Trophoblast cell (in vitro differentiated cells and primary cell): Measurements from ENCODE around the gene RPL37A.

Source experiments
- DNase-seq, 2 donors: peaks; one replicate each; pipeline ENCODE4 v3.0.0-alpha.2; 2016
- H2AFZ ChIP-seq: 2 replicates; pipeline ENCODE4 v1.6.1; 2013; ENCODE audit warnings: low read length, moderate library complexity, mild to moderate bottlenecking; ENCODE audit not compliant: insufficient read depth, poor library complexity
- H2AK5ac ChIP-seq: 2 replicates; pipeline ENCODE4 v1.6.1; 2013; ENCODE audit warnings: mild to moderate bottlenecking, low read length
- H2BK120ac ChIP-seq: 2 replicates; pipeline ENCODE4 v1.6.1; 2013; ENCODE audit warnings: low read length, mild to moderate bottlenecking, moderate library complexity; ENCODE audit not compliant: insufficient read depth, poor library complexity
- H2BK12ac ChIP-seq: 2 replicates; pipeline ENCODE4 v1.6.1; 2013; ENCODE audit warnings: mild to moderate bottlenecking, low read length, moderate library complexity
- H2BK5ac ChIP-seq: 2 replicates; pipeline ENCODE4 v1.6.1; 2013; ENCODE audit warnings: low read length, low read depth, moderate library complexity, mild to moderate bottlenecking; ENCODE audit not compliant: poor library complexity
- H3K14ac ChIP-seq: 2 replicates; pipeline ENCODE4 v1.6.1; 2013; ENCODE audit warnings: mild to moderate bottlenecking, low read length
- H3K18ac ChIP-seq: 2 replicates; pipeline ENCODE4 v1.6.1; 2013; ENCODE audit warnings: mild to moderate bottlenecking, low read length
- H3K23ac ChIP-seq: 2 replicates; pipeline ENCODE4 v1.6.1; 2013; ENCODE audit warnings: low read length
- H3K27ac ChIP-seq: 2 replicates; pipeline ENCODE4 v1.5.1; 2013; ENCODE audit warnings: low read depth, mild to moderate bottlenecking, inconsistent platforms, low read length, moderate library complexity
- H3K27me3 ChIP-seq: 2 replicates; pipeline ENCODE4 v1.6.1; 2013; ENCODE audit warnings: inconsistent platforms, mild to moderate bottlenecking, low read length, moderate library complexity; ENCODE audit not compliant: insufficient read depth
- H3K36me3 ChIP-seq, 2 experiments: 1 replicate in 1 of 2; 2 replicates in 1 of 2; pipeline ENCODE4 v1.6.1; 2013; ENCODE audit warnings: low read length in 2 of 2, mild to moderate bottlenecking in 2 of 2, moderate library complexity in 1 of 2; ENCODE audit not compliant: insufficient read depth in 2 of 2, control insufficient read depth in 1 of 2
- H3K4ac ChIP-seq: 2 replicates; pipeline ENCODE4 v1.6.1; 2013; ENCODE audit warnings: low read depth, mild to moderate bottlenecking, low read length, moderate library complexity
- H3K4me1 ChIP-seq, 2 experiments: 1 replicate in 1 of 2; 2 replicates in 1 of 2; pipeline ENCODE4 v1.6.1; 2013; ENCODE audit warnings: low read length in 2 of 2, mild to moderate bottlenecking in 2 of 2, moderate library complexity in 1 of 2; ENCODE audit not compliant: insufficient read depth in 2 of 2, control insufficient read depth in 1 of 2
- H3K4me2 ChIP-seq: 2 replicates; pipeline ENCODE4 v1.6.1; 2013; ENCODE audit warnings: inconsistent platforms, mild to moderate bottlenecking, low read length, moderate library complexity
- H3K4me3 ChIP-seq: 2 replicates; pipeline ENCODE4 v1.5.1; 2013; ENCODE audit warnings: mild to moderate bottlenecking, low read depth, low read length, inconsistent platforms
- H3K79me1 ChIP-seq: one replicate; pipeline ENCODE4 v1.6.1; 2013; ENCODE audit warnings: low read length
- H3K79me2 ChIP-seq: 2 replicates; pipeline ENCODE4 v1.6.1; 2013; ENCODE audit warnings: low read length, mild to moderate bottlenecking; ENCODE audit not compliant: control insufficient read depth, insufficient read depth, poor library complexity
- H3K9ac ChIP-seq: 2 replicates; pipeline ENCODE4 v1.6.1; 2013; ENCODE audit warnings: mild to moderate bottlenecking, low read length
- H3K9me3 ChIP-seq: 2 replicates; pipeline ENCODE4 v1.6.1; 2013; ENCODE audit warnings: low read depth, mild to moderate bottlenecking, control low read depth, inconsistent platforms, low read length; ENCODE audit not compliant: insufficient read depth
- H4K12ac ChIP-seq: 2 replicates; pipeline ENCODE4 v1.6.1; 2013; ENCODE audit warnings: low read depth, mild to moderate bottlenecking, low read length, moderate library complexity
- H4K8ac ChIP-seq: 2 replicates; pipeline ENCODE4 v1.6.1; 2013; ENCODE audit warnings: low read depth, mild to moderate bottlenecking, low read length, moderate library complexity
- H4K91ac ChIP-seq: one replicate; pipeline ENCODE4 v1.6.1; 2013; ENCODE audit warnings: low read depth, mild to moderate bottlenecking, low read length, moderate library complexity
- WGBS: extraction: QIAGEN DNeasy Blood & Tissue Kit; methylation state at CpG from one replicate; pipeline ENCODE4 v1.1.7; 2013; ENCODE audit warnings: missing lambda C conversion rate; ENCODE audit not compliant: insufficient read length, insufficient coverage; ENCODE audit errors: extremely low coverage; 5-methylcytosine and 5-hydroxymethylcytosine counted together

RPL37A gene

DNA sequence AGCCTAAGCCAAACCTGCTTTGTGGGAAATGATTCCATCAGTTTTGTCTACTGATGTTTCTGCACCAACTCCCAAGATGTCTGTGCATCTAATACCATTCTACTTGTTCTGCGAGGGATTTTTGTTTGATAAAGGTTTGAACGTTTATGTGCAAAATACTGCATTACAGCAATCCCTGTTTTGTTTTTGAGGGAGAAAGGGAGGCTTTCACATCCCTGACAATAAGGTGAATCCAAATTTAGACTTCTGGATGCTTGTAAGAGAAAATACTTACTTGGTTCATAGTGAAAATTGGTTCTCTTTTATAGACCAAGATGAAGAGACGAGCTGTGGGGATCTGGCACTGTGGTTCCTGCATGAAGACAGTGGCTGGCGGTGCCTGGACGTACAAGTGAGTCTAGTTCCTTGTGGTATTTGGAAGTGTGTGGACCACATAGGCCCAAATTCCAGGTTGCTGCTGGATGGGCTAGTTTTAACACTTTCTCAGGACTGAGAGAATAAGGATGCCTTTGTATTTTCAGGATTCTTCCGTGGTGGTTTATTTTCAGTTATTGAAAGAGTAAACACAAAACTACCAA is 1.1 kb downstream of the RPL37A start:
- no peak overlapping the region for H2AFZ ChIP-seq
- peaks cover 3 to 10% of the 10 kb centered on the region in 2 experiments for H3K4me1 ChIP-seq
- H2BK12ac ChIP-seq: no peak overlapping the region
- H3K4ac ChIP-seq: peak overlapping the region; percentile 85
- peaks cover 14 to 31% of the 10 kb centered on the region in 2 experiments for H3K36me3 ChIP-seq
- H3K9ac ChIP-seq: peak overlapping the region; percentile 98
- H2BK5ac ChIP-seq: no peak overlapping the region
- no peaks in the 10 kb centered on the region for H3K9me3 ChIP-seq
- peak overlapping the region; percentile 80 for H3K4me2 ChIP-seq
- no peak overlapping the region for H3K18ac ChIP-seq
- DNase-seq: no peak
- H3K79me2 ChIP-seq: peaks cover 8% of the 10 kb centered on the region
- H3K27me3 ChIP-seq: no peaks in the 10 kb centered on the region
- no peak overlapping the region for H3K14ac ChIP-seq
- no peak overlapping the region for H3K4me3 ChIP-seq
- H3K27ac ChIP-seq: no peak overlapping the region
- no CpG with 5 or more reads among the region's 6 CpGs for WGBS
- no peak overlapping the region for H2BK120ac ChIP-seq
- H3K23ac ChIP-seq: no peak overlapping the region
- H3K79me1 ChIP-seq: peaks cover 15% of the 10 kb centered on the region
- no peak overlapping the region for H4K91ac ChIP-seq
- H4K8ac ChIP-seq: no peak overlapping the region
- H2AK5ac ChIP-seq: no peak overlapping the region
- H4K12ac ChIP-seq: no peak overlapping the region

DNA sequence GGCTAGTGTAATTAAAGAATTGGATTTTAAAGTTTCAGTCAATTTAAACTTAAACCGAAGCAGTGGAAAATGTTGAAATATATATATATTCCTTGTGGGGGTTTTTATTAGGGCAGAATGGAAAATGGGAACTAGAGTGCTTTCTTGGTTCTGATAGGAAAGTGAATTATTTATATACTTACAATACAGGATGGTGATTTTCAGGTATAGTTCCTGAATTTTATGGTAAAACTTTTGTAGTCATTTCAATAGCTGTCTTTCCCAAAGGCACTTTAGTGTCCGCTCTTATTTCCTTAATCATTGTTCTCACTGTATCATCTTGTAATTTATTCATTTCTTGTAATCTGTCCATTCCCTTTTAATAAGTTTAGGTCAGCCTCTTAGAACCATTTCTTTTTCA is 1.9 kb downstream of the RPL37A start:
- Histone ChIP-seq H4K8ac (no peak overlapping the region), H3K9me3 (no peaks in the 10 kb centered on the region), H3K9ac (no peak overlapping the region), H3K23ac (no peak overlapping the region), H2AFZ (no peak overlapping the region), H2AK5ac (no peak overlapping the region), H3K14ac (no peak overlapping the region), H3K79me2 (peaks cover 8% of the 10 kb centered on the region), H3K4me1 (peaks cover 3 to 10% of the 10 kb centered on the region in 2 experiments), H2BK120ac (no peak overlapping the region), H2BK12ac (no peak overlapping the region), H4K91ac (no peak overlapping the region), H3K79me1 (peaks cover 15% of the 10 kb centered on the region), H3K18ac (no peak overlapping the region), H3K4me3 (no peak overlapping the region), H2BK5ac (no peak overlapping the region), H3K27me3 (no peaks in the 10 kb centered on the region), H3K27ac (no peak overlapping the region), H3K4me2 (peak overlapping the region; percentile 80), H3K36me3 (peaks cover 14 to 34% of the 10 kb centered on the region in 2 experiments), H3K4ac (no peak overlapping the region), H4K12ac (no peak overlapping the region)
- DNase-seq: no peak
- WGBS: no CpG with 5 or more reads among the region's 2 CpGs

DNA sequence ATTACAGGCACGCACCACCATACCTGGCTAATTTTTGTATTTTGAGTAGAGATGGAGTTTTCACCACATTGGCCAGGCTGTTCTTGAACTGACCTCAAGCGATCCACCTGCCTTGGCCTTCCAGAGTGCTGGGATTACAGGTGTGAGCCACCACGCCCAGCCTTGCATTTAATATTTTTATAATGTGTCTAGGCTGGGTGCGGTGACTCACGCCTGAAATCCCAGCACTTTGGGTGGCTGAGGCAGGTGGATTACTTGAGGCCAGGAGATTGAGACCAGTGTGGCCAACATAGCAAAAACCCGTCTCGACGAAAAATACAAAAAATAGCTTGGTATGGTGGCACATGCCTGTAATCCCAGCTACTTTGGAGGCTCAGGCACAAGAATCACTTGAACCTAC is 3.2 kb downstream of the RPL37A start:
- no peak overlapping the region for H2AK5ac ChIP-seq

DNA sequence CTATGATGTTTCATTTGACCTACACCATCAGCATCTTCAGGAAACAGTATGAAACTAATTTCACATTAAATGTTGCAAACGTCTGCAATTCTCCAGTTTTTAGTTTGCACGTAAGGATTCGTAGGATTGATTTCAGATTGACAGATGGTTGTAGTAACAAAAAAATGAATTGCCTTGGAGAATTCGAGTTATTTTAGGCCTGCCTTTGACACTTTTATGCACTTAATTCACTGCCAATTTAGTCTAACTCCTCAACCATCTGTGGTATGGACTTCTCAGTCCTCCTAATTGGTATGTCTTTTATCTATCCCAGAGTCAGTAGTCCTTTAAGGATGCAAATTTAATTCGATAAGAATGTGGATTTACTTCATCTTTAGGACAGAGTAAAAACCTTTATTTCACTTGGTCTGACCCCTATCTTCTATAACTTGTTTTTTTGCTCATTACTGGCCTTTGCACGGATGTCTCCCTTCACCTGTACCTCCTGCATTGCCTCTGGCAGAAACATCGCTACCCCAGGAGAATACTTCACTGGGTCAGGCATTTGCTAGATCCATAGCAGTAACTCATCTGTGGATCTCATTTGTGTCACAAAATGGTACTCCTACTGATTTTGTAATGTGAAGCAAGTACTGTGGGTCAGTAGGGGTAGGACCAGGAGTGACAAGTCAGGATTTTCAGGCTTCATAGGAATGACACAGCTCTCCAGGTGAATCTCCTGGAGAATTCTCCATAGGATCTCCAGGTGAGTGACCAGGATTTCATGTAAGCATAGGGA is 3.9 kb downstream of the RPL37A start:
- H3K36me3 ChIP-seq: peaks cover 18 to 44% of the 10 kb centered on the region in 2 experiments
- H3K27me3 ChIP-seq: no peaks in the 10 kb centered on the region
- H2BK5ac ChIP-seq: no peak overlapping the region
- no peak overlapping the region for H3K18ac ChIP-seq
- peaks cover 15% of the 10 kb centered on the region for H3K79me1 ChIP-seq
- no peak overlapping the region for H3K4ac ChIP-seq
- peaks cover 8% of the 10 kb centered on the region for H3K79me2 ChIP-seq
- no peak overlapping the region for H2AK5ac ChIP-seq
- no peak overlapping the region for H4K91ac ChIP-seq
- H2AFZ ChIP-seq: no peak overlapping the region
- peaks cover 3 to 10% of the 10 kb centered on the region in 2 experiments for H3K4me1 ChIP-seq
- no peak overlapping the region for H3K9ac ChIP-seq
- H4K8ac ChIP-seq: no peak overlapping the region
- no CpG with 5 or more reads among the region's 7 CpGs for WGBS
- no peak overlapping the region for H3K14ac ChIP-seq
- no peak overlapping the region for H4K12ac ChIP-seq
- no peak overlapping the region for H3K27ac ChIP-seq
- no peak overlapping the region for H3K4me2 ChIP-seq
- no peak overlapping the region for H2BK12ac ChIP-seq
- no peaks in the 10 kb centered on the region for H3K9me3 ChIP-seq
- no peak for DNase-seq
- no peak overlapping the region for H3K23ac ChIP-seq
- no peak overlapping the region for H2BK120ac ChIP-seq
- no peak overlapping the region for H3K4me3 ChIP-seq

More for the DNA sequence above, 3.2 kb downstream of the RPL37A start:
- H3K4me3 ChIP-seq: no peak overlapping the region
- H4K91ac ChIP-seq: no peak overlapping the region
- H3K27me3 ChIP-seq: no peaks in the 10 kb centered on the region
- no peaks in the 10 kb centered on the region for H3K9me3 ChIP-seq
- no peak overlapping the region for H4K12ac ChIP-seq
- no peak overlapping the region for H3K9ac ChIP-seq
- DNase-seq: no peak
- H3K23ac ChIP-seq: no peak overlapping the region
- no peak overlapping the region for H3K4ac ChIP-seq
- no peak overlapping the region for H3K27ac ChIP-seq
- peaks cover 3 to 10% of the 10 kb centered on the region in 2 experiments for H3K4me1 ChIP-seq
- no peak overlapping the region for H4K8ac ChIP-seq
- no peak overlapping the region for H3K4me2 ChIP-seq
- H3K79me2 ChIP-seq: peaks cover 8% of the 10 kb centered on the region
- WGBS: no CpG with 5 or more reads among the region's 8 CpGs
- no peak overlapping the region for H3K14ac ChIP-seq
- H3K79me1 ChIP-seq: peaks cover 15% of the 10 kb centered on the region
- no peak overlapping the region for H2AFZ ChIP-seq
- no peak overlapping the region for H3K18ac ChIP-seq
- no peak overlapping the region for H2BK120ac ChIP-seq
- peaks cover 17 to 41% of the 10 kb centered on the region in 2 experiments for H3K36me3 ChIP-seq
- no peak overlapping the region for H2BK12ac ChIP-seq
- no peak overlapping the region for H2BK5ac ChIP-seq
